ENCODE measurements around the gene SPCS3.
"Not testable (repeated sequence)": the region's sequence is repeated elsewhere in the genome, so short reads cannot be mapped to it uniquely, and the experiment has no call there.

Gene SPCS3

GRCh38 chr4:176345346-176345745 is 25.6 kb downstream of the SPCS3 start:
- FAIRE-seq; DNase-seq (ENCODE audit: low spot score): not testable (repeated sequence)

- not testable (repeated sequence) for FAIRE-seq; DNase-seq (ENCODE audit: low spot score)
Measured at GRCh38 chr4:176346836-176347235, 27.1 kb downstream of the SPCS3 start.

GRCh38 chr4:176350671-176351070 is 30.9 kb downstream of the SPCS3 start:
- DNase-seq (ENCODE audit: low spot score) (no peak), FAIRE-seq (no peak)

- no peak for DNase-seq (ENCODE audit: low spot score)
- FAIRE-seq, result no peak
Measured at GRCh38 chr4:176354884-176355283, 35.1 kb downstream of the SPCS3 start.

GRCh38 chr4:176357359-176358082 is 37.8 kb downstream of the SPCS3 start:
- DNase-seq (ENCODE audit: low spot score) (no peak), FAIRE-seq (no peak)

- DNase-seq (ENCODE audit: low spot score) (no peak), FAIRE-seq (no peak)
Measured at GRCh38 chr4:176358083-176358469, 38.3 kb downstream of the SPCS3 start.

- DNase-seq (ENCODE audit: low spot score) (no peak), FAIRE-seq (no peak)
Measured at GRCh38 chr4:176359590-176359989, 39.8 kb downstream of the SPCS3 start.

GRCh38 chr4:176360446-176360845 is 40.7 kb downstream of the SPCS3 start:
- DNase-seq (ENCODE audit: low spot score) (no peak), FAIRE-seq (no peak)

GRCh38 chr4:176363072-176363471 is 43.3 kb downstream of the SPCS3 start:
- no peak for FAIRE-seq
- no peak for DNase-seq (ENCODE audit: low spot score)

- DNase-seq (ENCODE audit: low spot score) (no peak), FAIRE-seq (no peak)
Measured at GRCh38 chr4:176367771-176368465, 48.2 kb downstream of the SPCS3 start.

- peak; percentile 76 for FAIRE-seq
Measured at GRCh38 chr4:176376032-176376614, 56.4 kb downstream of the SPCS3 start.

GRCh38 chr4:176377780-176378179 is 58.0 kb downstream of the SPCS3 start:
- peak; percentile 73 for FAIRE-seq
- peak; percentile 56 for DNase-seq (ENCODE audit: low spot score)

More at GRCh38 chr4:176376032-176376614, 56.4 kb downstream of the SPCS3 start:
- peak; percentile 40 for DNase-seq (ENCODE audit: low spot score)

- no peak for DNase-seq (ENCODE audit: low spot score)
Measured at GRCh38 chr4:176380352-176381157, 60.8 kb downstream of the SPCS3 start.

More at GRCh38 chr4:176380352-176381157, 60.8 kb downstream of the SPCS3 start:
- FAIRE-seq, result no peak

Data from RCC 7860 (cell line).